Trophoblast cell (in vitro differentiated cells and primary cell): ENCODE data around the gene PAPOLB.

Experiments
- DNase-seq, 2 donors: peaks; one replicate each; pipeline ENCODE4 v3.0.0-alpha.2; 2016
- H2AFZ ChIP-seq: 2 replicates; pipeline ENCODE4 v1.6.1; 2013; ENCODE audit warnings: low read length, moderate library complexity, mild to moderate bottlenecking; ENCODE audit not compliant: insufficient read depth, poor library complexity
- H2AK5ac ChIP-seq: 2 replicates; pipeline ENCODE4 v1.6.1; 2013; ENCODE audit warnings: mild to moderate bottlenecking, low read length
- H2BK120ac ChIP-seq: 2 replicates; pipeline ENCODE4 v1.6.1; 2013; ENCODE audit warnings: low read length, mild to moderate bottlenecking, moderate library complexity; ENCODE audit not compliant: insufficient read depth, poor library complexity
- H2BK12ac ChIP-seq: 2 replicates; pipeline ENCODE4 v1.6.1; 2013; ENCODE audit warnings: mild to moderate bottlenecking, low read length, moderate library complexity
- H2BK5ac ChIP-seq: 2 replicates; pipeline ENCODE4 v1.6.1; 2013; ENCODE audit warnings: low read length, low read depth, moderate library complexity, mild to moderate bottlenecking; ENCODE audit not compliant: poor library complexity
- H3K14ac ChIP-seq: 2 replicates; pipeline ENCODE4 v1.6.1; 2013; ENCODE audit warnings: mild to moderate bottlenecking, low read length
- H3K18ac ChIP-seq: 2 replicates; pipeline ENCODE4 v1.6.1; 2013; ENCODE audit warnings: mild to moderate bottlenecking, low read length
- H3K23ac ChIP-seq: 2 replicates; pipeline ENCODE4 v1.6.1; 2013; ENCODE audit warnings: low read length
- H3K27ac ChIP-seq: 2 replicates; pipeline ENCODE4 v1.5.1; 2013; ENCODE audit warnings: low read depth, mild to moderate bottlenecking, inconsistent platforms, low read length, moderate library complexity
- H3K27me3 ChIP-seq: 2 replicates; pipeline ENCODE4 v1.6.1; 2013; ENCODE audit warnings: inconsistent platforms, mild to moderate bottlenecking, low read length, moderate library complexity; ENCODE audit not compliant: insufficient read depth
- H3K36me3 ChIP-seq, 2 experiments: 1 replicate in 1 of 2; 2 replicates in 1 of 2; pipeline ENCODE4 v1.6.1; 2013; ENCODE audit warnings: low read length in 2 of 2, mild to moderate bottlenecking in 2 of 2, moderate library complexity in 1 of 2; ENCODE audit not compliant: insufficient read depth in 2 of 2, control insufficient read depth in 1 of 2
- H3K4ac ChIP-seq: 2 replicates; pipeline ENCODE4 v1.6.1; 2013; ENCODE audit warnings: low read depth, mild to moderate bottlenecking, low read length, moderate library complexity
- H3K4me1 ChIP-seq, 2 experiments: 1 replicate in 1 of 2; 2 replicates in 1 of 2; pipeline ENCODE4 v1.6.1; 2013; ENCODE audit warnings: low read length in 2 of 2, mild to moderate bottlenecking in 2 of 2, moderate library complexity in 1 of 2; ENCODE audit not compliant: insufficient read depth in 2 of 2, control insufficient read depth in 1 of 2
- H3K4me2 ChIP-seq: 2 replicates; pipeline ENCODE4 v1.6.1; 2013; ENCODE audit warnings: inconsistent platforms, mild to moderate bottlenecking, low read length, moderate library complexity
- H3K4me3 ChIP-seq: 2 replicates; pipeline ENCODE4 v1.5.1; 2013; ENCODE audit warnings: mild to moderate bottlenecking, low read depth, low read length, inconsistent platforms
- H3K79me1 ChIP-seq: one replicate; pipeline ENCODE4 v1.6.1; 2013; ENCODE audit warnings: low read length
- H3K79me2 ChIP-seq: 2 replicates; pipeline ENCODE4 v1.6.1; 2013; ENCODE audit warnings: low read length, mild to moderate bottlenecking; ENCODE audit not compliant: control insufficient read depth, insufficient read depth, poor library complexity
- H3K9ac ChIP-seq: 2 replicates; pipeline ENCODE4 v1.6.1; 2013; ENCODE audit warnings: mild to moderate bottlenecking, low read length
- H3K9me3 ChIP-seq: 2 replicates; pipeline ENCODE4 v1.6.1; 2013; ENCODE audit warnings: low read depth, mild to moderate bottlenecking, control low read depth, inconsistent platforms, low read length; ENCODE audit not compliant: insufficient read depth
- H4K12ac ChIP-seq: 2 replicates; pipeline ENCODE4 v1.6.1; 2013; ENCODE audit warnings: low read depth, mild to moderate bottlenecking, low read length, moderate library complexity
- H4K8ac ChIP-seq: 2 replicates; pipeline ENCODE4 v1.6.1; 2013; ENCODE audit warnings: low read depth, mild to moderate bottlenecking, low read length, moderate library complexity
- H4K91ac ChIP-seq: one replicate; pipeline ENCODE4 v1.6.1; 2013; ENCODE audit warnings: low read depth, mild to moderate bottlenecking, low read length, moderate library complexity
- WGBS: extraction: QIAGEN DNeasy Blood & Tissue Kit; methylation state at CpG from one replicate; pipeline ENCODE4 v1.1.7; 2013; ENCODE audit warnings: missing lambda C conversion rate; ENCODE audit not compliant: insufficient read length, insufficient coverage; ENCODE audit errors: extremely low coverage; 5-methylcytosine and 5-hydroxymethylcytosine counted together

PAPOLB gene

GRCh38 chr7:4815121-4815520 is 46.7 kb downstream of the PAPOLB start:
- Histone ChIP-seq H3K27ac (no peak overlapping the region), H3K4ac (no peak overlapping the region), H3K9me3 (peaks cover 2% of the 10 kb centered on the region), H2BK5ac (no peak overlapping the region), H3K14ac (no peak overlapping the region), H4K12ac (no peak overlapping the region), H2BK12ac (no peak overlapping the region), H3K36me3 (no peaks in the 10 kb centered on the region), H2BK120ac (no peak overlapping the region), H3K9ac (no peak overlapping the region), H3K27me3 (no peaks in the 10 kb centered on the region), H3K4me2 (no peak overlapping the region), H3K23ac (no peak overlapping the region), H3K4me1 (no peaks in the 10 kb centered on the region), H4K8ac (no peak overlapping the region), H3K18ac (no peak overlapping the region), H3K79me2 (no peaks in the 10 kb centered on the region), H3K4me3 (no peak overlapping the region), H3K79me1 (no peaks in the 10 kb centered on the region), H2AFZ (no peak overlapping the region), H4K91ac (no peak overlapping the region), H2AK5ac (no peak overlapping the region)
- no peak for DNase-seq
- WGBS = no CpG with 5 or more reads among the region's 14 CpGs

GRCh38 chr7:4814433-4814832 is 47.4 kb downstream of the PAPOLB start:
- Histone ChIP-seq H3K27me3 (no peaks in the 10 kb centered on the region), H3K18ac (no peak overlapping the region), H3K4me1 (no peaks in the 10 kb centered on the region), H2AFZ (no peak overlapping the region), H2AK5ac (no peak overlapping the region), H3K4me2 (no peak overlapping the region), H4K12ac (no peak overlapping the region), H3K36me3 (no peaks in the 10 kb centered on the region), H2BK5ac (no peak overlapping the region), H3K14ac (no peak overlapping the region), H3K4ac (no peak overlapping the region), H3K9ac (no peak overlapping the region), H4K91ac (no peak overlapping the region), H2BK120ac (no peak overlapping the region), H2BK12ac (no peak overlapping the region), H3K9me3 (peaks cover 2% of the 10 kb centered on the region), H4K8ac (no peak overlapping the region), H3K79me2 (no peaks in the 10 kb centered on the region), H3K79me1 (no peaks in the 10 kb centered on the region), H3K23ac (no peak overlapping the region), H3K27ac (no peak overlapping the region), H3K4me3 (no peak overlapping the region)
- no CpG with 5 or more reads among the region's 14 CpGs for WGBS
- DNase-seq = no peak

GRCh38 chr7:4809666-4810065 is 52.2 kb downstream of the PAPOLB start:
- Histone ChIP-seq H2BK12ac (no peak overlapping the region), H3K4me1 (peaks cover 0 to 4% of the 10 kb centered on the region in 2 experiments), H4K12ac (no peak overlapping the region), H3K27ac (no peak overlapping the region), H3K9me3 (no peaks in the 10 kb centered on the region), H3K4me2 (no peak overlapping the region), H3K23ac (no peak overlapping the region), H2AFZ (no peak overlapping the region), H3K14ac (no peak overlapping the region), H3K9ac (no peak overlapping the region), H2AK5ac (no peak overlapping the region), H2BK120ac (no peak overlapping the region), H3K4me3 (no peak overlapping the region), H2BK5ac (no peak overlapping the region), H3K4ac (no peak overlapping the region), H3K18ac (no peak overlapping the region), H3K79me1 (no peaks in the 10 kb centered on the region), H3K36me3 (no peaks in the 10 kb centered on the region), H3K27me3 (peaks cover 3% of the 10 kb centered on the region), H4K91ac (no peak overlapping the region), H4K8ac (no peak overlapping the region), H3K79me2 (no peaks in the 10 kb centered on the region)
- DNase-seq = no peak
- no CpG with 5 or more reads among the region's 14 CpGs for WGBS

GRCh38 chr7:4809091-4809591 is 52.7 kb downstream of the PAPOLB start:
- Histone ChIP-seq H2BK120ac (no peak overlapping the region), H3K27ac (no peak overlapping the region), H4K12ac (no peak overlapping the region), H3K14ac (no peak overlapping the region), H3K9ac (no peak overlapping the region), H2AK5ac (no peak overlapping the region), H2BK12ac (no peak overlapping the region), H3K79me1 (no peaks in the 10 kb centered on the region), H3K4me2 (no peak overlapping the region), H3K9me3 (no peaks in the 10 kb centered on the region), H3K27me3 (peaks cover 3% of the 10 kb centered on the region), H2BK5ac (no peak overlapping the region), H3K36me3 (no peaks in the 10 kb centered on the region), H4K8ac (no peak overlapping the region), H3K79me2 (no peaks in the 10 kb centered on the region), H2AFZ (no peak overlapping the region), H3K4ac (no peak overlapping the region), H3K4me1 (peaks cover 0 to 4% of the 10 kb centered on the region in 2 experiments), H3K23ac (no peak overlapping the region), H3K4me3 (no peak overlapping the region), H3K18ac (no peak overlapping the region), H4K91ac (no peak overlapping the region)
- no peak for DNase-seq
- WGBS = no CpG with 5 or more reads among the region's 38 CpGs
